Activated naive CD8-positive, alpha-beta T cell (primary cell): ENCODE data around the gene DPM2.
A peak's percentile ranks its signal among the peaks of the same experiment; 100 is the strongest.

ENCODE experiments used
- H3K27ac Mint-ChIP-seq: one replicate; pipeline ENCODE4 v1.8.0; 2021; ENCODE audit warnings: mixed read lengths
- H3K27me3 Mint-ChIP-seq: one replicate; pipeline ENCODE4 v1.8.0; 2021; ENCODE audit warnings: mixed read lengths
- H3K36me3 Mint-ChIP-seq: one replicate; pipeline ENCODE4 v1.8.0; 2021; ENCODE audit warnings: mixed read lengths
- H3K4me1 Mint-ChIP-seq: one replicate; pipeline ENCODE4 v1.8.0; 2021; ENCODE audit warnings: low read depth, mixed read lengths
- H3K4me3 Mint-ChIP-seq: one replicate; pipeline ENCODE4 v1.8.0; 2021; ENCODE audit warnings: mild to moderate bottlenecking, mixed read lengths
- H3K9me3 Mint-ChIP-seq: one replicate; pipeline ENCODE4 v1.8.0; 2021; ENCODE audit warnings: low read depth, mixed read lengths

Gene DPM2

DNA sequence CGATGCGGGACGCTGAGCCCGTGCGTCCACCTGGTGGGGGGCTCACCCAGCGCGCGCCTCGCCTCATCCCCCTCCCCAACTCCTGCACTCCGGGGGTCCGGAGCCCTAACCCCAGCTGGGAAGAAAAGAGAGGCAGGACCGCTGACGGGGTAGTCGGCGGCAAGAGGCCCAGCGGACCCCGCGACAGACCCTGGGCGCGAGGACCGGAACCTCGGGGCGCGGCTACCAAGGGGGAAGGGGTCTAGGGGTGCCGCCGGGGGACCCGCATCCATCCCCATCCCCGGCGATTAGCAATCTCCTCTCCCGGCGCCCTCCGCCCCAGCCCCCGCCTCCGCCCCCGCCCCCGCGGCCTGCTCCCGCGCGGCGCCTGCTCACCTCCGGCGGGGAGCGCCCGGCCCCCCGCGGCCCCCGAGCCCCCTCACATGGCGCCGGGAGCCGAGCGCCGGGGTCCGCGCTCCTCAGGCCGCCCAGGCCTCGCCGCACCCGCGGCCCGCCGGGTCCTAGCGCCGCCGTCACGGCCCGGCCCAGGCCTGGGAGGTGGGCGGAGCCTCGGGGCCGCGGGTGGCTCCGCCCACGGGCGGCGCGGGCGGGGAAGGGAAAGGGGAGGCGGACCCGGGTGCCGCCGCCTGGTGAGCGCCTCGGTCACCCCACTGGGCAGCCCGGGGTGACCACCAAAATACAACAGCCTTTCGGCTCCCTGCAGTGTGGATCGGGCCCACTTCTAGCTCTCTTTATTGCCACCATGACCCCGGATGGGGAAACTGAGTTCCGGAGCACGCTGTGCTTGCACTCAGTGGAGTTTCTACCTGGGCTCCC, 38.3 kb downstream of the DPM2 start, which contains the start of gene ST6GALNAC6:
Gene ST6GALNAC6, minus strand, starts transcription at position 476 of the 816 bp plus-strand sequence. CDS start 1,622 bp downstream, outside the sequence.
- Mint-ChIP-seq H3K4me3 (peak within 1 kb of the TSS; percentile 89), H3K9me3 (peaks cover 6% of the 10 kb centered on the region), H3K27me3 (no peaks in the 10 kb centered on the region), H3K36me3 (peaks cover 15% of the 10 kb centered on the region), H3K27ac (peak within 1 kb of the TSS; percentile 88), H3K4me1 (peaks cover 40% of the 10 kb centered on the region)

DNA sequence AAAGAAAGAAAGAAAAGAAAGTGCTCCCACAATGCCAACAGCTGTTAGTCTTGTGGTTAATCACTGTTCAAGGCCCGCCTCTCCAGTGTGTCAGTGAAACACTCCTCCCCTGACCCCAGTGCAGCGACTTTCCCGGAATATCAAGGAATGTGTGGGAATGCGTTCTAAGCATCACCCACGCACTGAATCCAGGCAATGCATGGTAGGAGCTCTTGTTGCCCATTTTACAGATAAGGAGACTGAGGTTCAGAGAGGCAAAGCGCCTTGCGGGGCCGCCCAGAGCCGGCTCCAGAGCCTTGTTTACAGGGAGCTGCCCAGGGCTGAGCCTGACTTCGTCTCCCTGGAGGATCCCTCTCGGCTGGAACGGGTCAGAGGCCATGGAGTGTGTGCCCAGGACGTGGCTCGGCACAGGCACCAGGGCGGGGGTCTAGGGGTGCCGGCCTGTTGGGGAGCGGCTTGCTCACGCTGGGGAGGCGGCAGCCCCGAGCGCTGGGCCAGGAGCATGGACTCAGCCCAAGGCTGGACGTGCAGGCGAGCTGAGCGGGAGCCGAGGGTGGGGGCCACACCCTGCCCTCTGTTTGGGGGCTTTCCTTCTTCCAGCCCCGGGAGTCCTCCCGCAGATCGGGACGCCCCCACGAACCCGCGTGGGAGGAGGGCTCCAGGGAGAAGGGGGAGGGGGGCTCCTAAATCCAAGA, 39.1 kb downstream of the DPM2 start:
- peak overlapping the region; percentile 88 for H3K27ac Mint-ChIP-seq
- peaks cover 22% of the 10 kb centered on the region for H3K36me3 Mint-ChIP-seq
- no peaks in the 10 kb centered on the region for H3K27me3 Mint-ChIP-seq
- peaks cover 33% of the 10 kb centered on the region for H3K4me1 Mint-ChIP-seq
- H3K9me3 Mint-ChIP-seq, result peaks cover 6% of the 10 kb centered on the region
- H3K4me3 Mint-ChIP-seq, result peak overlapping the region; percentile 88

DNA sequence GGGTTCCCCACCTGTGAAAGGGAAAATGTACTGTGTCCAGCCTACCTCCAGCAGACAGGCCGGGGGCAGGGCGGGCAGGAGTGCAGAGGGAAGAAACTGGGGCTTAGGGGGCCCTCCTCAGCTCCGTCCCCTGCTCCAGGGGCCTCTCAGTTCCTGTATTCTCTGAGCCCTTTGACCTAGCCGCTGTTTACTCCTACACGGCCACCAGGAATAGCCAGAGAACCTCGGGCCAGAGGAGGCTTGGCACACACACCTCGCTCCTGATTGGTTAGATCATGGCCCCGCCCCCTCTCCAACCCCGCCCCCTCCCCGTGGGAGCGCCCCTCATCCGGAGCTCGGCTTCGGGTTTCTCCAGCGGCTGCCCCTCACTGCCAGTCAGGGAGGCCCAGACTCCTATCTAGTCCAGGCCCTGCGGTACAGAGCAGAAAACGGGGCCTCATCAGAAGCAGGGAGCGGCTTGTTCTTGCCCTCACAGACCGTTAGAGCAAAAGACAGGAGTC, 40.4 kb downstream of the DPM2 start:
- no peaks in the 10 kb centered on the region for H3K27me3 Mint-ChIP-seq
- peaks cover 26% of the 10 kb centered on the region for H3K4me1 Mint-ChIP-seq
- peak overlapping the region; percentile 88 for H3K4me3 Mint-ChIP-seq
- H3K36me3 Mint-ChIP-seq, result peaks cover 33% of the 10 kb centered on the region
- H3K27ac Mint-ChIP-seq, result no peak overlapping the region
- H3K9me3 Mint-ChIP-seq, result peaks cover 6% of the 10 kb centered on the region

DNA sequence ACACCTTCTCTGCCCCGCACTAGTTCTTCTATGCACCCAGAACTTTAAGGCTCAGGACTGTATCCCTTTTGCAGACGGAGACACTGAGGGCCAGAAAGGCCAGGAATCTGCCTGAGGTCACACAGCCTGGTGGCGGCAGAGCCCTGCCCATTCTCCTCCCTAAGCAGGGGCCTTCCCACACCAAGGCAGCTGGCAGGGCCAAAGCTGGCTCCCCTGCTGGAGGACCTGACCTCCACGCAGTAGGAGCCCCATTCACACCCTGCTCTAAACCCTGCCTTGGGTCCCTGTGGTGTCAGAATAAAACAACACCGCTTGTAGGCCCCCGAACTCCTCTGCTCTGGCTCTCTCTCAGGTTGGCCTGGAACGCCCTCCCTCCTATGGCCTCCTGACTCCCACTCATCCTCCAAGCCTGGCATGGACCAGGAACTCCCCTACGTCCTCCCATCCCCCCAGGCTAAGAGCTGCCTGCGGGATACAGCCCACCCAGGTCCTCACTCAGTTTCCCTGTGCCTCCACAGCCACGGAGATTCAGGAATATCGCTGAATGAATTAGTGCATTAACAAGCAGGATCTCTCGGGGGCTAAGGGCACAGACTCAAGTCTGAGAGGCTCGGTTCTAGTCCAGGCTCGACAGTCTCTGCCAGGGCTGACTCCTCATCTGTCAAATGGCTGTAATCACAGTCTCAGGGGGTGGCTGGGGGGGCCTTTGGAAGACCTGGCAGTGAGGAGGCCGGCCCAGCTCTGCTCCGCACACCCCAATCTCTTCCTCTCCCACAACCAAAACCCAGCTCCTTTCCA, 41.1 kb downstream of the DPM2 start:
- peaks cover 6% of the 10 kb centered on the region for H3K9me3 Mint-ChIP-seq
- no peak overlapping the region for H3K4me3 Mint-ChIP-seq
- H3K27ac Mint-ChIP-seq, result no peak overlapping the region
- H3K36me3 Mint-ChIP-seq, result peaks cover 33% of the 10 kb centered on the region
- H3K4me1 Mint-ChIP-seq, result peaks cover 21% of the 10 kb centered on the region
- no peaks in the 10 kb centered on the region for H3K27me3 Mint-ChIP-seq

DNA sequence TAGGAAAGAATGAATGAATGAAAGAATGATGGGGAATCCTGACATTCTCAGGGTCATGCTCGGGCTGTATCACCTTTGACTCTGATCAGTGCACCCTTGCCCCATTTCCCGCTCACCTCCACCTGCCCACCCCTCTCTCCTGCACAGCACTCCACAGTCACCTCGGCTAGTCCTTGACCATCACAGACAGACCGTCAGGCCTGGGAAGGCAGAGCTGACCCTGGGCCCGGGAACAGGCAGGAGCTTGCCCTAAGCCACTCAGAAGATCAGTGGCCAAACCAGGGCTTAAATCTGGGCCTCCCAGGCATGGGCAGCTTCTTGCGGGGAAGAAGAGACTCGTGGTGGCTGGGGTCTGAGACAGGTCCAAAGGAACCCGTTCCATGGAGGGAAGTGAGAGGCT, 41.8 kb downstream of the DPM2 start:
- Mint-ChIP-seq H3K4me1 (peaks cover 20% of the 10 kb centered on the region), H3K9me3 (peaks cover 6% of the 10 kb centered on the region), H3K36me3 (peaks cover 33% of the 10 kb centered on the region), H3K4me3 (peak overlapping the region; percentile 49), H3K27ac (no peak overlapping the region), H3K27me3 (no peaks in the 10 kb centered on the region)

DNA sequence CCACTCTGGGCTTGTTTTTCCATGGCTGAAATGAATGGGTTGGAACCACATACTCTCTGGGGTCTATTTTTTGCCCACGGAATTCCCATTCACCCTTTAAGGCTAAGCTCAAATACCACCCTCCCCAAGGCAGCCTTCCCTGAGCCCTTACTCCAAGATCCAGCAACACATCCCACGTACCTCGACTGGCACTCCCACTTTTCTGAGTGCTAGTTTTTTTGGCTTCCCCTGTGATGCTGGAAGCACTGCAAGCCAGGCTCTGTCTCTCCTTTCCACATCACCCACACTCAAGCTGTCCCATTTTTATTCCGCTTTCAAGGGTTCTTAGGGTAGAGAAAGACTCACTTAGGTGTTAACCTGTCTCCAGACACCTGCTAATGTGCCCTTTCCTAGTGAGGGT, 44.3 kb downstream of the DPM2 start:
- Mint-ChIP-seq H3K9me3 (peaks cover 6% of the 10 kb centered on the region), H3K4me1 (peaks cover 12% of the 10 kb centered on the region), H3K4me3 (no peak overlapping the region), H3K27ac (no peak overlapping the region), H3K36me3 (peaks cover 33% of the 10 kb centered on the region), H3K27me3 (no peaks in the 10 kb centered on the region)

DNA sequence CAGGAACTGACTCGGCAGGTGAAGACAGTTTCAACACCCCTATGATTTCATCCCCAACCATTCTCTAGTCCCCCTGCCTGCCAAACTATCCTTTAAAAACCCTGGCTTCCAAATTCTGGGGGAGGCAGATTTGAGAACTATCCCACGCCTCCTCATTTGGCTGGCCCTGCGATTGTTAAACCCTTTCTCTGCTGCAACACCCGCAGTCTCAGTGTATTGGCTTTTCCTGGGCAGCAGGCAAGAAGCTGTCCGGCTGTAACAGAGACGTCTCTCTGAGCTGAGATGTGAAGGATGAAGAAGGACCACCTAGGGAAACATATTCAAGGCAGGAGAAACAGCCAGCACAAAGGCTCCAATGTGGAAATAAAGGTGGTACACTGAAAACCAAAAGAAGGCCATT, 44.8 kb downstream of the DPM2 start:
- H3K36me3 Mint-ChIP-seq, result peaks cover 33% of the 10 kb centered on the region
- peak overlapping the region; percentile 64 for H3K27ac Mint-ChIP-seq
- peaks cover 9% of the 10 kb centered on the region for H3K4me1 Mint-ChIP-seq
- peaks cover 6% of the 10 kb centered on the region for H3K9me3 Mint-ChIP-seq
- no peaks in the 10 kb centered on the region for H3K27me3 Mint-ChIP-seq
- H3K4me3 Mint-ChIP-seq, result no peak overlapping the region

DNA sequence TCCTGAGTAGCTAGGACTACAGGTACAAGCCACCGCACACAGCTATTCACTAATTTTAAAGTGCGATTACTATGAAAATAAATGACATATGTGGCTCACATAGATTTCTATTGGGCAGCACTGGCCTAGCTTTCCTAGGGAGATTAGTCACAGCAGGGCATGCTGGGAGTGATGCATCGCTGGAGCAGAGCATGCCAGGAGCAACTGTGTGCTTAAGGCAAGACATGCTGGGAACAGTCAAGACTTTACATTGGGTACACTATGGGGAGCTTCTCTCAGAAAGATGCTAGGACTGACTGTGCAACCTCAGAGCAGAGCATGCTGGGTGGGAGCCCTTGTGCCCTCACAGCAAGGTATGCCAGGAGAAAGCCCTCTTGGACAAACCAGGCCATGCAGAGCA, 47.6 kb downstream of the DPM2 start:
- no peak overlapping the region for H3K27ac Mint-ChIP-seq
- peaks cover 22% of the 10 kb centered on the region for H3K36me3 Mint-ChIP-seq
- H3K9me3 Mint-ChIP-seq, result peaks cover 2% of the 10 kb centered on the region
- no peaks in the 10 kb centered on the region for H3K27me3 Mint-ChIP-seq
- peaks cover 4% of the 10 kb centered on the region for H3K4me1 Mint-ChIP-seq
- H3K4me3 Mint-ChIP-seq, result no peak overlapping the region

DNA sequence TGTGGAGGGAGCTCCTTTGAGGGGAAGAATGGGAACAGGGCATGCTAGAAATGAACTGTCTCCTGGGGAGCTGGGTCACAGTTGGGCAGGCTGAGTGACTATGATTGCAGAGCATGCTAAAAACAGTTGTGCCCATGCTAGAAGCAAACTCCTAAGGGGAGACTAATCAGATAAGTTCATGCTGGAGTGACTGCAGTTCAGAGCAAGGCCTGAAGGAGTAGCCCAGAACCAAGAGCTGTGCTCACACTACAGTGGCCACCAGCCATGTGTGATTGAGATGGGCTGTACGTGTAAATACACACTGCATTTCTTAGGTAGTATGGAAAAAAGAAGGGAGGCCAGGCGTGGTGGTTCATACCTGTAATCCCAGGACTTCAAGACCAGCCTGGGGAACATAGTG, 49.9 kb downstream of the DPM2 start:
- Mint-ChIP-seq H3K36me3 (peaks cover 5% of the 10 kb centered on the region), H3K4me3 (no peak overlapping the region), H3K9me3 (no peaks in the 10 kb centered on the region), H3K27me3 (no peaks in the 10 kb centered on the region), H3K4me1 (peaks cover 3% of the 10 kb centered on the region), H3K27ac (no peak overlapping the region)

DNA sequence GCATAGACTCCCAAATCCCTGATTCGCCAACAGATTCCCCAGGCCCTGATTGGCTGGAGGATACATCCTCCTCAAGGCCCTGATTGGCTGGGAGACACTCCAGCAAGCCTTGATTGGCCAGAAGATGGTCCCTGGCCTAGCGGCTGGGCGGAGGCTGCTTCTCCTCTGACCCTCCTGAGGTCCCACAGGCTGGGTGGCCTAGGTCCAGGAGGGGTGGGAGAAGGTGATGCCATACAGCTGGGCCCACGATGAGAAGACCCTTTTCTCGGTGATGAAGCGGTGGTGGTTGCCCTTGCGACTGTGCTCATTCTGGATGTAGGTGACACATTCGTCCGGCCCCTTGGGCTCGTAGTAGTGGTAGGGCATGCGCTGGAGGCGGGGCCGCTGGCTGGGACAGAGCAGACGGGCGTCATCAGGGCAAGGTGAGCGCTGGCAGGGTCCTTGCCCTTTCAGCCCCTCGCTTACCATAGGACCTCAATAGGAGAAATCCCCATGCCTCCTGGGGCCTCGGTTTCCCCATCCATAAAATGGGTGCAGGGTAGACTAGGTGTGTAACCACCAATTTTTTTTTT, 51.2 kb downstream of the DPM2 start:
- H3K4me3 Mint-ChIP-seq, result no peak overlapping the region

DNA sequence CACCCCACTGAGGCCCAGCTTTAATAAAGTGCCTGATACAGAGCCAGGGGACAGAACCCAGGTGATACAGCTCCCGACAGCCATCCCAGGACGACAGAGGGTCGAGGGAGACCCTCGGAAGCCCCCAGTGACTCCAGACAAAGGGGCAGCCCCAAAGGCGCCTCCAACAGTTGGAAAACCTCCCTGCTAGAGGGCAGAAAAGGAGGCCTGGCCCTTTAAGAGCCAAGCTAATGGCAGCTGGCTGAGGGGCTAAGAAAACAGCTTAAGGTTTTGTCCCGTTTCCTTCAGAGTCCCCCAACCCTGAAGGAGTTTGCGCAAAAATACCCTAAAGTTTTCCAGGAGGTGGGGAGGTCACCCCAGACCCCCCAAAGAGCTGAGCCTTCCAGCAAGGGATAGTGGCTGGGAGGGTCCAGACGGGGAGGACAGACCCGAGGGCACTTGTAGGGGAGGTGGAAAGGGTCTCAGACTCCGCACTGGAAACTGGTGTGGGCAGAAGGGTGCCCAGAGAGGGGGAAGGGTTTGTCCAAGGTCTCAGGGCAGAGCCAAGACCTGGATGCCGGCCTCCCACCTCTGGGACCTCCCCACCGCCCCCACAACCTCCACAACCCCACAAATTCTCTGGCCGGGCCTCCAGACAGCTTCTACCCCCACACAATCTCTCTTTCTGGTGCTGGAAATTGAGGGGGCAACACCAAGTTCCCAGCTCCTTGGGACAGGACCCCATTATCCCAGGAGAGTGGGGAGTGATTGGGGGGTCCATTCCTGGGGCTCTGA, 52.0 kb downstream of the DPM2 start:
- peaks cover 1% of the 10 kb centered on the region for H3K4me1 Mint-ChIP-seq
- no peaks in the 10 kb centered on the region for H3K9me3 Mint-ChIP-seq
- no peak overlapping the region for H3K27ac Mint-ChIP-seq
- H3K4me3 Mint-ChIP-seq, result no peak overlapping the region
- H3K27me3 Mint-ChIP-seq, result no peaks in the 10 kb centered on the region
- H3K36me3 Mint-ChIP-seq, result no peaks in the 10 kb centered on the region

More for the DNA sequence above, 51.2 kb downstream of the DPM2 start:
- Mint-ChIP-seq H3K27ac (no peak overlapping the region), H3K36me3 (no peaks in the 10 kb centered on the region), H3K9me3 (no peaks in the 10 kb centered on the region), H3K4me1 (peaks cover 3% of the 10 kb centered on the region), H3K27me3 (no peaks in the 10 kb centered on the region)
